ENCODE data around the gene HMGXB3.

GRCh38 chr5:150035139-150035895 lies 34.8 kb downstream of the HMGXB3 start:
- TF ChIP-seq POLR2A (IDR thresholded peaks at IDR 0.05), result no peak
- no peak for TF ChIP-seq CTCF (IDR thresholded peaks at IDR 0.05)

Measured in heart left ventricle (tissue), 13 donors.